NCI-H446 treated with DMSO at 0.1 percent for 48 hours (cell line): ENCODE measurements around the gene NEUROD6.
A peak's percentile ranks its signal among the peaks of the same experiment; 100 is the strongest.

Experiments used
- DNase-seq: peaks from one replicate; lab custom pipeline; 2025; lab: John Stamatoyannopoulos, UW

NEUROD6 gene

GRCh38 chr7:31340603-31341002 is at the start of gene NEUROD6:
NEUROD6 (minus strand) TSS chr7:31340726; CDS start chr7:31339268, 1,458 bp downstream.
- peak; percentile 3 for DNase-seq

- DNase-seq, result no peak
Observed at GRCh38 chr7:31384466-31384865, 43.9 kb upstream of the NEUROD6 start.

GRCh38 chr7:31382722-31383121 is 42.2 kb upstream of the NEUROD6 start:
- DNase-seq, result no peak

DNA sequence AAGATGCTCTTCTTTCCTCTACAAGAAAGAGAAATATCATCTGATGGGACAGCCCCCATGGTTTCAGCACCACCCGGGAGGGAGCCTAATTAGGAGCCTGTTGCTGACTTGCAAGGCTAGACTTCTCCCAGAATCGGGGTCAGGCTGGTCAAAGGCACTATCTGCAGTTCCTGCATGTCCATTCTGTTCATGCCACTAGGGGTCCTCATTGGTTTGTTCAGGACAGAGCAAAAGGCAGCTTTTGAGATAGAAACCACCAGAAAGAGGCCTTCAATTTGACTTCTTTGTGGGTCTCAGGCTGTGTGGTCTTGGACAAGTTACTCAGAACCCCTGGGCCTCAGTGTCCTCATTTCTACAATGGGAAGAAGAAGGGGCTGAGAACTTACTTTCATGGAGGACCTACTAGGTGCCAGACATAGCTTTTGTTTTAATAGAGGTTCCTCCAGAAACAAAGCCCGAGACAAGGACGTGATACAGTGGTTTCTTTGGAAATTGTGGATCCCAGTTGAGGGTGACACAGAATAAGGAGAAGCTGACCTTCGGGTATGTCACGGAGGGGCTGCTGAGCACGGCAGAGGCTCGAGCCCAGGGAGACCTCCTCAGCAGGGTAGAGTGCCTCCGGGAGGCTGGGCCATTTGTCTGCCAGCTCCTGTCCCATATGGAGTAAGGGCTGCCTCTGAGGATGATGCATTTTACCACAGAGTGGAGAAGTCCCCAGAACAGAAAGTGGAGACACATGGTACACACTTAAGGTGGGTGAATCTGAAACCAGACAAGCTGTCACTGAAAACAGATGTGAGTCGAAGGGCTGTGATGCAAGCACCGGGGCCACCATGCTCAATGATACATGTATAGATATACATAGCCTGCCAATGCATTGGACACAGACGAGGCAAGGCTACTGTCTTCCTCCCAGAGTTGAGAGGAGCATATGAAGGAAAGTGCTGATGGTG is 33.1 kb upstream of the NEUROD6 start:
- DNase-seq, result peak; percentile 48

DNA sequence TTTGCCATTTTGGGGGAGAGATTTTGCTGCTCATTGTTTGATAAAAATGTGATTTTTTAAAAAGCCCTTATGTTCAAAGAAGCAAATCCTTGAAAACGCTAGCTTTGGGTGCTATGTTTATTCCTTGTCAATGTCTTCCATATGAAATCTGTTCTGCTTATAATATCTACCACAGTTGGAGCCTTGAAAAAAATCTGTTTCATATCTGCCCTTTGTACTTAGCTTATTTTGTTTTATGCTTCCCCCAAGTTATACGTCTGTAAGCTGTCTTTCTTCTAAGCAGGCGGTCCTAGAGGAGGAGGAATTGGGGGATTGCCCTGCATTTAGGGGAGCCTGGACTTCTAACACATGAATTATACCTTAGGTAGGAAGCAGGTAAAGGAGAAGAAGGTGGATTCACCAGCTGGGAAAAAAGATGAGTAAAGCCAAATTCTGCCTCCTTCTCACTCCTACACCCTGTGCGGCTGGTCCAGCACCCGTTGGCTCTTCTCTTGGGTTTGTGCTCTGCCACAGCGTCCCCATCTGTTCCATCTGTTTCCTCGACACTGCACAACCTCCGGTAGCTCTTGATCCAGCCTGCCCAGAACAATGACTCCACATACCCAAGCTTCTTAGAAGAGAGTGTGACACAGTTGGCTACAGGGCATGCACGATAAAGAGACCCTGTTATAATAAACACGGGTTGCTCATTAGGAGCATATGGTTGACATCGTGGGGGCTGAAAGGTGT is 31.9 kb upstream of the NEUROD6 start:
- DNase-seq, result no peak

DNA sequence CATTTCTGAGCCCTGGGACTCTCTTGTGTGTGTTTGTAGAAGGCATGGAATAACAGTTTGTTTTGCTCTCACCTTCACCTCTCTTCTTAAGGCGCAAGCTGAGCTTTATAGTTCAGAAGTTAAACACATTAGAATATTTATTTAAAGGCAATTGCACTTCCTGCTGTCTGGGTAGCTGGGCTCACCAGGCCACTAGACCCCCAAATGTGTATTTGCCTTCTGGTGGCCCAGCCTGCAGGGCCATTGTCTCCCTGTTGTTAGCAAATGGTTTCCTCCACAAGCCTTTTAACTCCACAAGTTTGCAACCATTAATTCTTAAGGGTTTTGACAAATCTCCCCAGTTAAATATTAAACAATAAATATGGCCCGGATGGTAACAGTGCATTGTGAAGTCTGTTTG is 31.1 kb upstream of the NEUROD6 start:
- no peak for DNase-seq

DNA sequence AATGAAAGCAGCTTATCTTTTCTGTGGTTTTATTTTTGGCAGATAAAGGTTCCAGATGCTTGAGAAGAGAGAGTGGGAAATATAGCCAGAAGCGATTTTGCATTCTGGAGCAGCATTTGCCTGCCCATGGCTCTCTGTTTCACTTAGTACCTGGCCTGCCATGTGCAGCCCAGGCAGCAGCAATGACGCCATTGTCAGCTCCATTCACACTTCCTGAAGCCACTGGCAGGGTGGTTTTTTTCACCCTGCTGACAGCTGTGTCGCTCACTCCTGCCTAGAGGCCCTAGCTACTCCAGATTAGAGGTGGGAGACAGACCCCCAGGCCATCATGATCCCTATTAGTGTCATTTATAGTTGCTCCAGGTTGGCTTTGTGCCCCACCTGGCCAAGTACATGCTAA is 30.1 kb upstream of the NEUROD6 start:
- DNase-seq, result no peak

- DNase-seq, result no peak
Observed at GRCh38 chr7:31368620-31369019, 28.1 kb upstream of the NEUROD6 start.

DNA sequence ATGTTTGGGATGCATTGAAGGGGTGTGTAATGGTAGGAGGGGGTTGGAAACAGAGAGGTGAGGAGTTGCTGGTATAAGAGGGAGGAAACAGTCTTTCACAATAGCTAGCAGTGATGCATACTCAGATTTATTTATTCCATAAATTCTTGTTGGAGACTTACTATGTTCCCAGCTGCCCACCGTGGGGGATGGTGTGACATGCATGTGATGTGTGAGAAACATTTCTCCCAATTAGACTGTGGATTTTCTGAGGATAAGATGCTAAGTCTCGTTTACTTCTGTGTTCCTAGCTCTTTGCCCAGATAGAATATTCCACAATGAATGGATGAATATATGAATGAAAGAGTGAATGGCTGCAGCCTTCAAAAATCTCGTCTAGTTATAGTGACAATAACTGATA is 23.0 kb upstream of the NEUROD6 start:
- no peak for DNase-seq

- no peak for DNase-seq
Observed at GRCh38 chr7:31363051-31363450, 22.5 kb upstream of the NEUROD6 start.

- no peak for DNase-seq
Observed at GRCh38 chr7:31362401-31362800, 21.9 kb upstream of the NEUROD6 start.

DNA sequence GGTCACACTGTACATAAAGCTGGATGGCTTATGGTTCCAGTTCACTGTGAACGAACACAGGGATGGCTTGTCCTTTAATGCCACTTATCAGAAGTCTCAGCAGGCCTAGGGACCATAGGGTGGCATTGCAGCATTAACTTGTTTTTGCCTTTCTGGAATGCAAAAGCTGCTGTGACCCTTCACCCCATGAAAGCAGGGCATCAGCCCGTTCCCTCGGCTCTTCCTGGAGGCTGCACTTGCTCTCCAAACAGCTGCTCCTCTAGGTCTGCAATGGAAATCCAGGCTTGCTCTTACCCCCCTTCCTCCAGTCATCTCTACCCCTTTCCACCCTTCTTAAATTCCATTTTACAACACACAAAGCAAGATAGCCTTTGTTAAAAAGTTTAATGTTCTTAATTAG is 17.9 kb upstream of the NEUROD6 start:
- DNase-seq, result no peak

DNA sequence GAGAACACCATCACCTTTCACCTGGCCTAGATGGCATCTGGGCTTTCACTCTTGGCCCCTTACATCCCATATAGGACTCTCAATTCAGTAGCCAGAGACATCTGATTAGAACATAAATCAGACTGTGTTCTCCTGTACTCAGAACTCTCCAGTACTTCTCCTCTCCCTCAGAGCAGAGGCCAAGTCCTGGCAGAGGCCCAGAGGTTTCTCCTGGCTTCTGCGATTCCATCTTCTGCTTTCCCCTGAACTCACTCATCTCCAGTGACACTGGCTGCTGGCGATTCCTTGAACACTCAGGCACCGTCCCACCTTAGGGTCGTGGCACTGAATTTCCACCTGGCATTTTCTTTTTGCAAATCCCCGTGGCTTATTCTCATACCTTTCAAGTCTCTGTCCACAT is 4.9 kb upstream of the NEUROD6 start:
- DNase-seq, result no peak

DNA sequence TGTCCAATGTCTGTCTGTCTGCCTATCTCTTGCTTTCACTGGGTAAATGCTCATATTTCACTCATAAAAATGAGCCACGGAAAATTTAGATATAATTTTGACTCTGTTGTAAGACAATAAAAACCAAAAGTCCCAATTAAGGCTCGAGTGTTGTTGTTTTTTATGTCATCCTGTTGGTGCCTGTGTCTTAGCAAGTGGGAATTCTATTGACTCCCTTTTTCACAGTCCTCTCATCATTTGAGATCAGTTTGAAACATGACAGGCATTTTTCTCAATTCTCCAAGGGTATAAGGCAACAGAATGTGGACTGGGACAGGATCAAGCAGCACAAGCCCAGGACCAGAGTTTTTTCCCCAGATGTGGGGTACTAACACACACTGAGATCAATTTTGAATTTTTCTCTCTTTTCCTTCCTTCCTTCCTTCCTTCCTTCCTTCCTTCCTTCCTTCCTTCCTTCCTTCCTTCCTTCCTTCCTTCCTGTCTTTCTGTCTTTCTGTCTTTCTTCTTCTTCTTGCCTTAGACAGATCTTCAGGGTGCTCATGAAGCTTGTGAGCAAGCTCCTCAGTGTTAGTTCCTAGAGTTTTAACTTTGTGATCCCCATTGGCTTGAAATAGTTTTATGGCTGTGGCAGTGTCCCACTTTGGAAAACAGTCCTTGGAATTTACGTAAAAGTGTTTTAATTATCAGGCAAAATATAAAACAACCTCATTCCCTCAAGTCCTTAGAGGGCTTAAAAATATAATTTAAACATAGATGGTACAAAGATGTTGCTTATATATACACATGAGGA is 3.2 kb upstream of the NEUROD6 start:
- DNase-seq, result no peak

- no peak for DNase-seq
Observed at GRCh38 chr7:31341141-31341540, 615 bp upstream of the NEUROD6 start.

DNA sequence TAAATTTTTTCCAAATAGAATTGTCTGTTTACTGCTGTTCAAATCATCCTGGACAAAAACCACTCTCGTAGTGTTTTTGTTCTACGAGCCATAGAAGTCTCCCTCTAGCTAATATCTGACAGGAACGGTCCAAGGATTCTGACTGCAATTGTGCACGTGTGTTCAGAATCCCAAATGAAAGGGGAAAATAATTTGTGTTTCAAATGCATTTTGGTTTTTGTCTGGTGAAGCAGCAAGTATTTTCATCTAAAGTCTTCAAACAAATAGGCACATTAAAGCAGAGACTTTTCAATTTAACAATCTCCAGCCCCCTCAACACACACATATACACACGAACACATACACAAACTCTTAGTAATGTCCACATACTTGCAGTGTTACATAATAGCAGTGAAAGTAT is 475 bp downstream of the NEUROD6 start:
- DNase-seq, result no peak

DNA sequence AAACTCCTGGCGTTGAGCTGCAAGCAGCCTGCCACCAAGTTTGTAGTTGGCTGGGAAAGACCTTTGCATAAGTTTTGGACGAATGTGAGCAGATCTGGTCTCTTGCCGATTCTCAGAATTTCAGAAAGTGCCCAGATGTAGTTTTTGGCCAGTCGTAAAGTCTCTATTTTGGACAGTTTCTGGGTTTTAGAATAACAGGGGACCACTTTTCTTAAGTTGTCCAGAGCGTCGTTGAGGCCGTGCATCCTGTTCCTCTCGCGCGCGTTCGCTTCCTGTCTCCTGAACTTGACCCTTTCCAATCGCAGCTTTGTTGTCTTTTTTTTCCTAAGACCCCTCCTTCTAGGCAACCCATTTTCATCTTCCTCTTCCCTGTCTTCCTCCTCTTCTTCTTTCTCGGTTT is 1.8 kb downstream of the NEUROD6 start:
- DNase-seq, result no peak

DNA sequence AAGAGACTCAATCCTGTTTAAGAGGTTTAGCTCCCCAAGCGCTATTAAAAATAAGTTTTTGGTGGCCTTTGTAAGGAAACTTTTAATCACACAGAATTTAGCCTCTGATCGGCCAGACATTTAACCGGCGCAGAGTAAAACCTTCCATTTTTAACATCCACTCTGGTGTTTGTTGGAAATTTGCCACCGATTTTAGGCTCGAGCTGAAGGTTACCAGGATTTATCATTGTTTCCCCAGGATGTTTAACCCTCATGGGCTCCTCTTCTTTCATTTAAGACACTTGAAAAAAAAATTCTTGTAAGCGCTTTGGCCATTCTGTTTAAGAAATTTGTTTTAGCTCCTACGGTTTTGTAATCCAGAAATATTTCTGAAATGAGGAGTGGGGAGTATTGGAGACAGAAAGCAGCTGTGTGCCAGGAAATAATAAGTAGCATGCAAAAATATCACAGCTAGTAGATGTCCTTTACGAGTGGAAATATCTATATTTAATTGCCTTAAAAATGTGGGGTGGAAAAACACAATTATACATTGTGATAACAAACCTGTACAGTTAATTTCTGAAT is 3.4 kb downstream of the NEUROD6 start:
- no peak for DNase-seq

DNA sequence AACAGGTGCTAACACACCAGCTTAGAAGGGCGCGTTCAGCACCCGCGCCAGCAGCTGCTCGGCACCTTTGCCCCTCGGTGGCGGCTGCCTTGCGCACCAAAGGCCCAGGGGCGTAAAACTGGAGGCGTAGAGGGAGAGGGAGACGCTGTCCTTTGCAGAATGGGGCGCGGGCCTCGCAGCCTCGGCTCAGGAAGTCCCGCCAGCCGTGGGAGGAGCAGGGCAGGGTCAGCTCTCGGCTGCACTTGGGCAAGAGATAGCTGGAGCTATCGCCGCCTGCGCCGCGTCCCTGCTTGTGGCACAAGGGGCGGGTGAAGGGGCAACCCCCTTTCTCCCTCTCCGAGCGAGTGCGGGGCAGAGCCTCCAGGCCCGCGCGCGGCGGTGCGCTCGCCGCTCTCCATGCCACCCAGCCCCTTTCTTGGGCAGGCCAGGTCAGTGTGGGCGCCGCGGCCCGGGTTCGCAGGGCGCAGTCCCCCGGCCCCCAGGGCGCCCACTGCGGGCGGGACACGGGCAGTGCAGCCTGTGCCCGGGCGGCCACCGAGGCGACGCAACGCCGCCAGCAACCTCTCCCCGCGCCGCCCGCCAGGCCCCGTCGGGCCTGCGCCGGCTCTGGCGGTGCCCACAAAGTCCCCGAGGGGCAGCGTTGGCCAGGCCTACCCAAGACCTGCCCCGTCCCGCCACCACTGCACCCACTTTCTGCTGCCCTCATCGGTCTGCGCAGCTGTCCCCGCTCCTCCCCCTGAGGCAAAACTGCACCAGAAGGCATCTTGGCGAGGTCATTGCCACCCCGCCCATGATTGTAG is 4.1 kb downstream of the NEUROD6 start:
- DNase-seq, result no peak

- no peak for DNase-seq
Observed at GRCh38 chr7:31335884-31336201, 4.7 kb downstream of the NEUROD6 start.

- no peak for DNase-seq
Observed at GRCh38 chr7:31335161-31335856, 5.2 kb downstream of the NEUROD6 start.
